ENCODE measurements around the gene UBE2I.

The UBE2I gene

DNA sequence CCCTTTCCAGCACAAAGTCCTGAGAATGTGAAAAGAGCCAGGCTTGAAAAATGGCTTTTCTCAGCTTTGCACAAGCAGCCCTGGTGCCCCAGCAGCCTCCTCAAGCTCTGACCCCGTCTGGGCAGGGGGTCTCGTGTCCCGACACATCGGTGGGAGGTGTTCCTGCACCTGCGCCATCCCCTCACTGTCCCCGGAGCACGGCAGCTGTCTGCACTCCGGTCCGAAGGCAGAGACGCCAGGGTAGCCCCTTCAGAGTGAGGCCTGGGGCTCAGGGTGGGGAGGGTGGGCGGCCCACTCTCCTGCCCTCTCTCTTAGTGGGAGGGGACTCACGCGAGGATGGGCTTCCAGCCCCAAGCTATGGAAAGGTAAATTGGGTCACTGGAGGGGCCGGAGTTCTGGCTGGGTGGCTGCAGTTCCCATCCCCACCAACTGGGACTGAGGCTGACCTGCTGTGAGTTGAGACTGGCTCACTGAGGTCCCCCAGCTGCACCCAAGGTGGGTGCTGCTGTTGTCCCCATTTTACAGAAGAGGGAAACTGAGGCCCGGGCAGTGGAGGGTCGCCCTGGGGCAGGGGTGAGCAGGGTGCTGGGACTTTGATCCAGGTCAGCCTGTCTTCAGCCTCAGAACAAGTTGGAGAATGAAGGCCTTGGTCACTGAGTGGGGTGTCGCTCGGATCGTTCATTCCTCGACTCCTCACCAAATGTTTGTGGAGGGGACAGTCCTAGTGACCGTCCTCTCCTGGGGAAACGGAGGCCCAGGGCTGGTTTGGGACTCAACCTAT is 21.7 kb downstream of the UBE2I start:
- DNase-seq: no peak

DNA sequence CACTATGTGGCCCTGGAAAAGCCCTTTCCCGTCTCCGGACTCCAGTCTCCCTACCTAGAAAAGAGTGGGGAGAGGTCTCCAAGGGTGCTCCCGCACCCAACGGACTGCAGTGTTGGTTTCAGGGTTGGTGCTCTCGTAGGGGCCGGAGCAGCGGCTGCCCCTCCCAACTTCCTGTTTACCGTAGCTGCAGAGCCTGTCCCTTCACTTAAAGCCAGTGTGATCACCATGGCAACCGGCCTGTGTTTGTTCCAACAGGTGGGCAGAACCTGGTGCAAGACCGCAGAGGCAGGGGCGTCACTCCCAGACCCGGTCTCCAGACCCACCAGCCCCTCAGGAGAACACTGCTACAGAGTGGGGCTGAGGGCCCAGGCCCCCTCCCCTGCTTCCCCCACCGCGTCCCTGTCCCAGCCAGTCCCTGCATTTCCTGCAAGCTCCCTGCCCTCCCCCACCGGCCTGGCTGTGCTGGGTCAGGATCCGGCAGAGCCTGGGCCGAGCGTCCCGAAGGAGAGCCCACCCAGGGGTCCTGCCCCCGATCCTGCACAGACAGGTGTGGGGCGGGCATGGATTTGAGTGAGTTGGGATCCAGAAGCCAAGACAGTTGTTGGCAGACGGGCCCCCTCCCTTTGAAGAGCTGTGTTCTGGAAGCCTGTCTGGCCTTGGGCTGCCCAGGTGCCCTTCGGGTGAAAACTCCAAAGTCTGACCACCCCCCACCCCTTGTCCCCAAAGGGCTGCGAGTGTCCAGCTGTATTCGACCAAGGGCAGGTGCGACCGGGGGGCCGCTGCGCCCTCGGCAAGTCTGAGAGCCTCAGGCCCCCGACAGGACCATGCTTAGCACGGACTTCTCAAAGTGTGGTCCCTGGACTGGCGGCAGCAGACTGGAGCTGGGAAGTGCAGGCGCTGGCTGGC is 22.5 kb downstream of the UBE2I start:
- peak; percentile 76 for DNase-seq

DNA sequence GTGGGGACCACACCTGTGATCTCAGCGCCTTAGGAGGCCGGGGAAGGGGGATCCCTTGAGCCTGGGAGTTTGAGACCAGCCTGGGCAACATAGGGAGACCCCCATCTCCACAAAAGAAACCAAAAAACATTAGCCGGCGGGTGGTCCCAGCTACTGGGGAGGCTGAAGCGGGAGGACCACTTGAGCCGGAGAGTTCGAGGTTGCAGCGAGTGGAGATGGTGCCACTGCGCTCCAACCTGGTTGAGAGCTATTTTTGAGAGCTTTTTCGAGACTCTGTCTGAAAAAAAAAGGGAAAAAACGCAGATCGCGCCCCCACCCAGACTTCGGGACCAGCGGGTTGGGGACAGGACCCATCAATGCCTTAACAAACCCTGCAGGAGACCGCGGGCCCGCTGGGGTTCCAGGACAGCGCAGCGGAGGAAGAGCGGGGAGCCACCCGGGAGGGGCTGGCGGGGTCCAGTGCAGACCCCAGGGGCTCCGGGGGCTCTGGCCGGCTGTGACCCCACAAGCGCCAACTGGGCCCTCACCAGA is 23.2 kb downstream of the UBE2I start:
- no peak for DNase-seq

DNA sequence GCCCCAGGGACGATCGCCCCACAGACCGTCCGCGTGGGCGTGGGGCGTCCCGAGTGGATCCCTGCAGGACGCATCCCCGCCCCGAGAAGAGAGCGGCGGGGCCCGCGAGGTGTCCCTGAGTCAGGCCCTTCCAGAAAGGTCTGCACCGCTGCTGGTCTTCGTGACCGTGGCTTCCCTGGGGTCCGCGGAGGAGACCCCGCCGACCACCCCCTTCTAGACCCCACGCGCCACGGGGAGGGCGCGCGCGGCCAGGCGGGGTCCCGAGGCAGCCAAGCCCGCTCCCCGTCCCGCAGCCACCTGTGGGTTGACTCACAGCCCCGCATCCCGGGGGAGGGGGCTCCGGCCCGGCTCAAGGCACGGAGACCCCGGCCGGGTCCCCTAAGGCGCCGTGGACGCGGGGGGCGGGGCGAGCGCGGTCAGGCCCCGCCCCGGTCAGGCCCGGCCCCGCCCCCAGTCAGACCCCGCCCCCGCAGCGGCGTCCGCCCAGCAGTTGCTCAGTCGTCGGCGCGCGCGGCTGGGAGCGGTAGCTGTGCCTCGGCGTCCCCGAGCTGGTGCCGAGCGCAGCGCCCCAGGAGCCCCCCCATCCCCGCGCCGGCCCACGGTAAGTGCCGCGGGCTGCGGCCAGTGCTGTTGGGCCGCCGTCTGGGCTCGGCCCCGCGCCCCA is 23.8 kb downstream of the UBE2I start, which contains the start of gene BAIAP3:
TSS of gene BAIAP3 (plus strand) at position 497 of the 664 bp plus-strand sequence. CDS start 4,905 bp downstream, outside the sequence.
- peak; percentile 54 for DNase-seq

DNA sequence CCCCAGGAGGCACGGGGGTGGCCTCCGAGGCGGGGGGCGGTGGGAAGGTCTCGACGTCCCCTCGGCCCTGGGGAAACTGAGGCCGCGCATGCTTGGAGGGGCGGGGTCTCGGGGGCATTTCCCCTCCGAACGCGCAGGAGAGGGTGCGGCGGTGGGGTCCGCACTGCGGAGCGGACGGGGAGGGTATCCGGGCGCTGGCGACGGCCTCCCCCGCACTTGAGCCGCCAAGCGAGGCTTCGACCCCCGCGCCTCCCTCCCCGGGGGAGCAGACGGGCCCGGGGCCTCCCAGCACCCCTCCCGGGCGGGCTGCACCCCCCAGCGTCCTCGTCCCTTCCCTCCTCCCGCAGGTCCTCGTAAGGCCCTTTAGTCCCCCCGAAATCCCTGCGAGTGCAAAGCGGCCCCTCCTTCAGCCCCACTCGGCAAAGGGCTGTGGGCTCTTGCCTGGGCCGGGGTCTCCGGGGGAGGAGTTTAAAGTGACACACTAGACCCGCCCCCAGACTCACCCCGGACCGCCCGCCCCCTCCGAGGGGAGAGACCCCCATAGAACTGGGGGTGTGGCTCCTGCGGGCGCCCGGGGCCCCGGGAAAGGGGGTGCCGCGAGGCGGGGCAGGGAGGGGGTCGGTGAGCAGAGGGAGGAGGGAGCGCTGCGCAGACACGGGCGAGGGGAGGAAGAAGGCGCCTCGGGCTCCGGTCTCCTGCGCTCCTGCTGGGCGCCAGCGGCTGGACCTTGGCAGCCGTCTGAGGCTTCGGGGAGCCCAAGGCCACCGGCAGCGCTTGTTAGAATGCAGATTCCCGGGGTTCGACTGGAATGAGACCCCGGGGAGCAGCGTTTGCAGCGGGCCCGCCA is 24.6 kb downstream of the UBE2I start:
- DNase-seq: no peak

DNA sequence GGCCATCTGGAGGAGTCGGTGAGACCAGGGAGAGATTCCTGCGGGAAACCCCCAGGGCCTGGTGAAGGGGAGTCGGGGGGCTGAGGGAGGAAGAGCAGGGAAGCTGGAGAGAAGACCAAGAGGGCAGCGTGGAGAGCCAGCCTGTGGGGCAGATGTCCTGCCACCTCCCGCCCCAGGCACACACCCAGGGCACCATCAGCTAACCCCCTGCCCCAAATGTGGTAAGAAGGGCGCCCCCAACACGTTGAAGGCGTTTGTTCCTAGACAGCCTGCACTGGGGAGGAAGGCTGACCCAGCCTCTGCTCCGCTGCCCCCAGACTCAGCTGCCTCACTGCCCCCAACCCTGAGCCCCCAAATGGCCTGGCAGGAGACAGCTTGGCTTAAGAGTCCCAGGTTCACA is 25.3 kb downstream of the UBE2I start:
- DNase-seq: no peak

DNA sequence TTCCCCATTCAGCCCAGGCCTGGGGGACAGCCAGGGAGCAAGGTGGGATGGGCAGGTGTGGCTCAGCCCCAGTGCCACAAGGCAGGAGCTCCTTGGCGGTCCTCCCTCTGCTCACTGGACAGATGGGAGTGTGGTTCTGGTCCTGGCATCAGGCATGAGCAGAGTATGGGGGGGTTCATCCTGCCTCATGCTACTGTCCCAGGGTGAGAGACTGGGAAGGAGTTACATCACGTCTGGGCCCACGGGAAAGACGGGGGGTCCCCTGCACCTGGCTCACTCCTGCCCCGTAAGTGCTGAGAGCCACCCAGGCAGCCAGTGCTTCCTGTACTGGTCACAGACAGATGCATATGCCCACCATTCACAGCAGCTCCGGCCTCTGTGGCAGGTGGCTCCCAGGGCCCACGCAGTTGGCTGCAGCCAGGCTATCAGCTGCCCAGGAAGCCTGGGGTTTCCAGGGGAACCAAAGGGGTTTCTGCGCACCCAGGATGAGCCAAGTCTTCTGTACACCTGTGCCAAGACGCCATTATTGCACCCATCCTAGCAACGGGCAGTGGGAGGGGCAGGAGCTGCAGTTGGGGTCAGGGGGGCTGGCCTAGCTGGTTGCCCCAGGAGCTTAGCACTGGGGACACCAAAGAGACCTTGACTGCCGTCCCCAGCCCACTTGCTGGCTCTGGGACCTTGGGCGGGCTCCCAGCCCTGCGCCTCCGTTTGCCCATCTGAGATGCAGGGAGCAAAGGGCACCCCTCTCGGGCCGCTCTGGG is 26.0 kb downstream of the UBE2I start:
- DNase-seq: no peak

DNA sequence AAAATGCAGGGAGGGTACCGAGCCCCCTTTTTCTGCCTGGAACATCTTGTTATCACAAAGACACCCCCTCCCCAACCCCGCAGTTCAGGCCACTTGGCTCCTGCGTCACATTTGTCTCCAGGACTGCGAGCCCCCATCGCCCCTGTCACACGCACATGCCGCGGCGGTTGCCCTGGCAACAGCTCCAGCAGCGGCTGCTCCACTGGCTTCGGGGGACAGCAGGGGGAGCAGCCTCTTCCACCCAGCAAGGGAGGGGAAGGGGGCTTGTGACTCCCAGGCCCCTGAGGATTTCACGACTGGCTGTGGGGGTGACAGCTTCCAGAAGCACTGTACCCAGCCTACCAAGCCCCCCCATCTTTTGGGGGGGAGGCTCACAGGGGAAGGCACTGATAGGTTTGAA is 26.6 kb downstream of the UBE2I start:
- no peak for DNase-seq

DNA sequence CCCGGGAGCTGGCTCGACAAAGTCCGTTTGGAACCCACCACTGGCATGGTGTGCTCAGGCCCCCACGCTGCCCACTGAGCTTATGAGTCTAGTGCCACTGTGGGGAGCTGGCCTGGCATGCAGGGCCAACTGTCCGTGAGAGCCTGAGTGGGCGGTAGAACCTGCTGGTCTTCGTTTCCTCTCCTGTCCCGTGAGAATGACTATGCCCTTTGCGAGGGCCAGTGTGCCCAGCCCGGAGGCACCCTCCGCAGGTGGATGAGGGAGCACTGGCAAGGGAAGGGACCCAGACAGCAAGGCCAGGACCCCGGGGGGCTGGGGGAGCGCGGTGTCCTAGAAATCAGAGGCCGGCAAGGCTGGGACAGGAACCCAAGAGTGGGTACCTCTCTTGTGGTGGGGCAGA is 27.2 kb downstream of the UBE2I start:
- no peak for DNase-seq

DNA sequence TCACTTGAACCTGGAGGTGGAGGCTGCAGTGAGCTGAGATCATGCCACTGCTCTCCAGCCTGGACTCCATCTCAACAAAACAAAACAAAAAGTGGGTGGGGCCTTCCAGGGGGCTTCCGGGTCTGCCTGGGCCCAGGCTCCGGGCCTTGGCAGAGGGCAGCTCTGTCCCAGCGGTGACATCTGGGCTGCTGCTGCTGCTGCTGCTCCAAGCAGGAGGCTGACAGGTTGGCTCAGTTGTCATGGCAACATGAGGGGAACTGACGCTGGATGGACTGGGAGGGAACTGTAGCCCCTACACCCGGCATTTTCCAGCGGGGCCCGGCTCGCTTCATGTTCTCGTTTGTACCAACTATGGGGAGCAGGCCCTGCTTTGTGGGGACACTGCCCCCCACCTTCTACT is 28.1 kb downstream of the UBE2I start:
- no peak for DNase-seq

DNA sequence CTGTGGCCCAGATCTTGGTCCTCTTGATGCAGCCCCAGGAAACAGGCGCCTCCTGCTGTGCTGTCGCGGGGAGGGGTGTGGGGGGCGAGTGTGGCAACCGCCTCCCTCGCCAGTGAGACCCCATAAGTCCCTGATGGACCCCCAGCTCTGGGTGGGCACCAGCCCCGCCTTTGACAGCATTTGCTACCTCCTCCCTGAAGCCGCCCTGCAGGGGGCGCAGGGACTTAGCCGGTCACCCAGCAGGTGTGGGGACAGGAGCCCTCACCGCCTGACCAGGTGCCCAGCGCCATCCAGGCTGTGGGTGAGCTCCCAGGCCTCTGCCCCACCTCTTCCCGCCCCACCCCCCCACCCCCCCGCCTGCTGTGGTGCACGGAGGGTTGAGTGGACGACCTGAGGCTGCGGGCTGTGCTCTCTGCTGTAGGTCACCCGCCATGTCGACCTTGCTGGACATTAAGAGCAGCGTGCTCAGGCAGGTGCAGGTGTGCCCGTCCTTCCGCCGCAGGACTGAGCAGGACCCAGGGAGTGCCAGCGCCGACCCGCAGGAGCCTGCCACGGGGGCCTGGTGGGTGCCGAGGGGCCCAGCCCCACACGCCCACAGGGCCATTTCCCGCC is 28.8 kb downstream of the UBE2I start:
- peak; percentile 34 for DNase-seq

DNA sequence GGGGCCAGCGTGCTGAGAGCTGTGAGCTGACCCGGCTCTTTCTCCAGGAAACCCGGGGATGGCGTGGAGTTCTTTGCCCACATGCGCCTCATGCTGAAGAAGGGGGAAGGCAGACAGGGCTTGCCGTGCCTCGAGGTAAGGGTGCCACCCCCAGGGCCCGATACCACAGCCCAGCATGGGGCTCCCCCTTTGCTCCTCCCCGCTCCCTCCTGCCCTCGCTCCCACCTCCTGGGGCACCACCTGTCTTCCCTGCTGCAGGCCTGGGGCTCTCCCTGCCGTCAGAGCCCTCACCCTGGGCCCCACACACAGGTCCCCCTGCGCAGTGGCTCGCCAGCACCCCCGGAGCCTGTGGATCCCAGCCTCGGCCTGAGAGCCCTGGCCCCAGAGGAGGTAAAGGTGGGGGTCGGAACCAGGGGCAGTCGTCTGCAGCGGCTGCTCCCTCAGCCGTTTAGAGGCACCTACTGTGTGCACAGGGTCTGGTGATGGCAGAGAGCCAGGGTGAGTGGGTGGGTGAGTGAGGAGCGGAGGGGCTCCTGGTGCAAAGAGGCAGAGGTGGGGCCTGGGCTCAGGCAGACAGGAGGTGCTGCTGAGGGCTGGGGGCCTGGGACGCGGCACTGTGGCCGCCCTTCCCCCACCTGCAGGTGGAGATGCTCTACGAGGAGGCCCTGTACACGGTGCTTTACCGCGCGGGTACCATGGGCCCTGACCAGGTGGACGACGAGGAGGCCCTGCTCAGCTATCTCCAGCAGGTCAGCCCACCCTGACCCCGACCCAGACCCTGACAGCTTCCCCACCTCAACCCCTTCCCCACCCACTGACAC is 29.6 kb downstream of the UBE2I start:
- no peak for DNase-seq

DNA sequence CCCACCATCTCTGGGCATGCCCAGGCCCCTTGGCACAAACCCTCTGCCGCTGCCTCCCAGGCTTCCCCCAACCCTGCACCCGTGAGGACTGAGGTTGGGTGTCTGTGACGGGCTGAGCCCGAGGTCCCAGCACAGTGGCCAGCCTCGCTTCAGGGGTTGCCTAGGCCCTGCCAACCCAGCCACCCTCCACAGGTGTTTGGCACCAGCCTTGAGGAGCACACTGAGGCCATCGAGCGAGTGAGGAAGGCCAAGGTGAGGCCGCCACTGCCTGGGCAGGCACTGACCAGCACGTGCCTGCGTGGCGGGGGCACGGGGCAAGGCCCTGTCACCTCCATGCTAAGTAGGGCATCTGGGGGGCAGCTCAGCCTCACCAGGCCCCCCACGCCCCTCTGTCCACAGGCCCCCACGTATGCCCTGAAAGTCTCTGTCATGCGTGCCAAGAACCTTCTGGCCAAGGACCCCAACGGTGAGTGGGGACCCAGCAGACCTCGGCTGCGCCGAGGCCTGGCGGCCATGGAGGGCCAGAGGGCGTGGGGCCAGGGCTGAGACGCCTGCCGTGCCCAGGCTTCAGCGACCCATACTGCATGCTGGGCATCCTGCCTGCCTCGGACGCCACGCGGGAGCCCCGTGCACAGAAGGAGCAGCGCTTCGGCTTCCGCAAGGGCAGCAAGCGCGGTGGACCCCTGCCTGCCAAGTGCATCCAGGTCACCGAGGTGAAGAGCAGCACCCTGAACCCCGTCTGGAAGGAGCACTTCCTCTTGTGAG is 31.5 kb downstream of the UBE2I start:
- DNase-seq: no peak

DNA sequence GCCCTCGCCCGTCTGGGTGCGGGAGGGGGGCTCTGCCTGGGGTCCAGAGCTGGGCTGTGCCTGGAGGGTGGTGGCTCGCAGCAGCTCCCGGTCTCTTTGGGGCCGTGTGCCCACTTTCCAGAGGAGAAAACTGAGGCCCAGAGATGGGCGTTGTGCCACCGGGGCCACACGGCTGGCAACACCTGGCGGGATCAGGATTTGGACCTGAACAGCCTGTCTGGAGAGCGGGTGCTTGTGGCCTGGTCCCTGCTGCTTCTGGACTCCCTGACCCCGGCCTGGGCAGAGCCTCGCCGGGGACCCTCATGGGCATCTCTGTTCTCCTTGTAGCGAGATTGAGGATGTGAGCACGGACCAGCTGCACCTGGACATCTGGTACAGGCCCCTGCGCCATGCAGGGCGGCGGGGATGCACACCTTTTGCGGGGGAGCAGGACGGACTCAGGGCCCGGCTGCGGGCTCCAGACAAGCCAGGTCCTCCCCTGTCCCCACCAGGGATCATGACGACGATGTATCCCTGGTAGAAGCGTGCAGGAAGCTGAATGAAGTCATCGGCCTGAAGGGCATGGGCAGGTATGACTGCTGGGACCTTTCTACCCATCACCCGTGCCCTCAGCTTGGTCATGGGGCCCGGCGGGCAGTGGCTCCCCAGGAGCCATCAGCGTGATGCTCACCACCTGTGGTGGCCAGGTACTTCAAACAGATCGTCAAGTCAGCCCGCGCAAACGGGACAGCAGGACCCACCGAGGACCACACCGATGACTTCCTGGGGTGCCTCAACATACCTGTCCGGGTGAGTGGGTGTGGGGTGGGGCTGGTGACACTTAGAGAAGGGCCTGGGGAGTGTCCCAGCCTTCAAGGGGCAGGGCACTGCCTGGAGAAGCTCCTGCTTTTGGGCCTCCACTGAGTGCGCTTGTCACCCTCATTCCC is 32.3 kb downstream of the UBE2I start:
- DNase-seq: no peak

DNA sequence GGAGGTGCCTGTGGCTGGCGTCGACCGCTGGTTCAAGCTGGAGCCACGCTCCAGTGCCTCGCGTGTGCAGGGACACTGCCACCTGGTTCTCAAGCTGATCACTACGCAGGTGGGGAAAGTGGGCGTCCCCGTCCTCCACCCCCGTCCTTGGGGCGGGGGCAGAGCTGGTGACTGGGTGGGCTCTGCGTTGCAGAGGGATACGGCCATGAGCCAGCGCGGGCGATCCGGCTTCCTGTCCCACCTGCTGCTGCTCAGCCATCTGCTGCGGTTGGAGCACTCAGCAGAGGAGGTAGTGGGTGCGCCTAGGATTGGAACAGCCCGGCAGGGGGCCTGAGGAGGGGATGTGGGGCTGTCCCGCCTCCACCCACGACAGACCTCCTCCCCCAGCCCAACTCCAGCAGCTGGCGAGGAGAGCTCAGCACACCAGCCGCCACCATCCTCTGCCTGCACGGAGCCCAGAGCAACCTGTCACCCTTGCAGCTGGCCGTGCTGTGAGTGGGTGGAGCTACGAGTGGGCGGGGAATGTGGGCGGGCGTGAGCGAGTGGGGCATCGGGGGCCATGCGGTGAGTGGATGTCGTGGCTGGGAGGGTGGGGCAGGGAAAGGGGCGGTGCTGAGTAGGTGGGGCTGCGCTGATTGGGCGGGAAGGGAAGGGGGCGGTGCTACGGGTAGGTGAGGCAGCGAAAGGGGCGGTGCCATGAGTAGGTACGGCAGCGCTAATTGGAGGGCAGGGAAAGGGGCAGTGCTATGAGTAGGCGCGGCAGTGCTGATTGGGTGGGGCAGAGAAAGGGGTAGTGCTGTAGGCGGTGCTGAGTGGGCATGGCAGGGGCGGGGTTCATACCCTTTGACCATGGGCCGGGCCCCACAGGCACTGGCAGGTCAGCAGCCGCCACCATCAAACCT is 33.3 kb downstream of the UBE2I start:
- DNase-seq: peak; percentile 99

DNA sequence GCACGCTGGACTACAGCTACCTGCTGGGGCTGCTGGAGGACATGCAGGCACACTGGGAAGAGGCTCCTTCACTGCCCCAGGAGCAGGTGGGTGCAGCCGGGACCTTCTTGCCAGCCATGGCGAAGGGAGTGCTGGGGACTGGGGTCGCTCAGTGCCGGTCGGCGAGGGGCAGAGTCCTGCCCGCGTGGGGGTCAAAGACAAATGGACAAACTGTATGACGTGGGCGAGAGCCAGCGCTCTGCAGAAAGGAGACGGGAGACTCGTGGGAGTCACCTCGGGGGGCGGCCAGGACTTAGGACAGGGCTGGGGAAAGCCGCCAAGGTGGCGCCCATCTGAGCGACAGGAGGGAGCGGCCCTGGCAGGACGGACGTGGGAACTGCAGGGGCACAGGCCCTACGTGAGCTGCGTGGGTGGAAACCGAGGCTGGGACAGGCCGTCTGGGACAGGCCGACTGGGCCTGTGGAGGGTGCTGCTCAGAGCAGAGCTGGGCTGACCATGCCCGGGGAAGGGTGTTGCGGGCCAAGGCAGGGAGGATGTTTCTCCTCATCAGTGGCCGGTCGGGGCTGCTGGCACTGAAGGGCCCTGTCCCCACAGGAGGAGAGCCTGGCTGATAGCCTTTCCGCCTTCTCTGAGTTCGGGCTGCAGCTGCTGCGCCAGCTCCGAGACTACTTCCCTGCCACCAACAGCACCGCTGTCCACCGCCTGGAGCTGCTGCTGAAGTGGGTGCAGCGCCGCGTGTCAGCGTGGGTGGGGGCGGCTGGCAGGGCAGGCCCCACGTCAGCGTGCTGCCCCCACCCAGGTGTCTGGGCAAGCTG is 34.2 kb downstream of the UBE2I start:
- no peak for DNase-seq

All from CD4-positive, alpha-beta T cell treated with Interleukin-12 subunit alpha and Interleukin-12 subunit beta, for 1 hour (primary cell).